ENCODE results near the gene GTF3C2.
"Not testable (repeated sequence)": the region's sequence is repeated elsewhere in the genome, so short reads cannot be mapped to it uniquely, and the experiment has no call there.

Gene GTF3C2

DNA sequence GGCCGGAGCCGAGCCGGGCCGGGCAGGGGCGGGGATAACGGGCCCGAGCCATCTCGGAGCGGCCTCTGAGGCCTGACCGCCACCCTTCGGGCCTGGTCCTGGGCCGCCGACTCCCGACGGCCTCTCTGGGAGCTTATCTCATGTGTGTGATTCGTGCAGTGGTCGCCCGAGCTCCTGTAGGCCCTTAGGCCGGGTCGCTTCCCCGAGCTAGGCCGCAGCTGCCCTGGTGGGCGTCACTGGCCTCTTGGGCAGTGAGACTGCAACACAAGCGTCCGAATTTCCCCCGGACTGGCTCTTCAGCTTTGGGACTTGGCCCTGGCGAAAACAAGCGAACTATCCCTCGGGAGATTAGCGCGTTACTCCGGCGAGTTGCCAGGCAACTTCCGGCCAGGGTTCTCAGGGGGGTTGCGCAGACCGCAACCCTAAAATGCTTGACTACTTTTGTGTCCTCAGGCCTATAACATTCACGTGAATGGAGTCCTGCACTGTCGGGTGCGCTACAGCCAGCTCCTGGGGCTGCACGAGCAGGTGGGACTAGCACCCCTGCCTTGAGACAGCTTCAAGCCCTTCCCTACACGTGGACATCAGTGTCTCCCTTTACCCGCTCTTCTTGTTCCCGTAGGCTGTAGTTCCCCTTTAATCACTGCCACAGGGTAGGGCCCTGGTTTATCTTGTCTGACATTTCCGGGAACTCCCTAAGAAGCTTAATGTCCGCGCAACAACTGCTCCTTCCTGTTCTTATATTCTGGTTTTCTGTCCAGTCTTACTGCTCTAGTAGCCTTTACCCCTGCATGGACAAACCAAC is 14.5 kb upstream of the GTF3C2 start:
- DNase-seq (ENCODE audit: low read depth, low spot score), result no peak

DNA sequence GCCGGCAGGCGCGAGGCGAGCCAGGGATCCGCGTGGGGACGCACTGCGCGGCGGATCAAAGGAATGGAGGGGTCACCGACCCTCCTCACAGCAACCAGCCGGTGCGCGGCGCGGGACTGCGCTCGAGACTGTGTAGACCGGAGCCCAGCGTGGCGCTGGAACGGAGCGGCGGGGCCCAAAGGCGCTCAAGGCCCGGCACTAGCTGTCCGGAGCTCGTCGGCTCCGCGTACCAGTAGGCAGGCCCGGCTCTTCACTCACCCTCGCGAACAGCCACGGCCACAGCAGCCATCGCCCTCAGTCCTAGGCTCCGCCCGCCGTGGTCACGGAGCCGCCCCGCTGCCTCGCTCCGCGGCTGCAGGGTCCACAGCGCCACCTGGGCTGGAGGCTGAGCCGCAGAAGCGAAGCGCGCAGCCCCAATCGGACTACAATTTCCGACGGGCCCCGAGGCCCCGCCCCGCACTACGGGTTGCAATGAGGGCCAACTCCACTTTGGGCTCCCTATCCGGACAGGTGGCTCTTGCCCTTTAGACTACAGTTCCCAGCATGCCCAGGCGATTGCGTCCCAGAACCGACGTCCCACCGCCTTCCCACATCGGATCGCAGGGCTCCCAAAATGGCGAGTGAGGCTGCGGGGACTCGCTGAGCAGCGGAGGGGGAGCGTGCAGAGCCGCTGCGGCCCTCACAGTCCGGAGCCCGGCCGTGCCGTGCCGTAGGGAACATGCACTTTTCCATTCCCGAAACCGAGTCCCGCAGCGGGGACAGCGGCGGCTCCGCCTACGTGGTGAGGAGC is 13.7 kb upstream of the GTF3C2 start, which contains the start of the genes EIF2B4 and SNX17:
Gene EIF2B4 (minus strand): TSS at position 313 of the 790 bp plus-strand sequence. CDS start 24 bp downstream, at position 289.
Gene SNX17 (plus strand): TSS at position 591 of the 790 bp plus-strand sequence. CDS start 128 bp downstream, at position 719.
- peak; percentile 98 for DNase-seq (ENCODE audit: low read depth, low spot score)

DNA sequence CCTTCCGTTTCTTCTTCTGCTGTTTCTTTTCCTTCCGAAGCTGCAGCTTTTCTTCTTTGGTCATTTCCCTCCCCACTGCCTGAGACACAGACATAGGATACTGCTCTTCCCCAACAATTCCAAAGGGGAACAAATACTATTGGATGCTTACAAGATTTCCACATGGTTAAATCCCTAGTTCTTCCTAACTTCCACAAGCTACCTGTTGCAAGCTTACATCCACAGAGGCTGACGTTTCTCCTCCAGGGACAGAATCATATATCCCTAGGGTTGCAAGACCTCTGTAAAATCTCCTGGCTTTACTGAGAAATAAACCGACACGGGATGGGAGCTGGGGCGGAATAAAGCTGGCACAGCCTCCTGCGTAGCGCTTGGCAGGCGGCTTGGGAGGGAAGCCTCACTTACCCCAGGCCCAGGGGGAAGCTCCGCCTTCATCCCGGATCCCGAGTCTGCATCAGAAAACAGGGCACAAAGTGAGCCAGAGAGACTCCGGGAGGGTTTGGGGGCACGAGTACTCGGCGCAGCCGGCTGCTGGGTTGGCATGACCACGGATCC is 13.0 kb upstream of the GTF3C2 start:
- no peak for DNase-seq (ENCODE audit: low read depth, low spot score)

DNA sequence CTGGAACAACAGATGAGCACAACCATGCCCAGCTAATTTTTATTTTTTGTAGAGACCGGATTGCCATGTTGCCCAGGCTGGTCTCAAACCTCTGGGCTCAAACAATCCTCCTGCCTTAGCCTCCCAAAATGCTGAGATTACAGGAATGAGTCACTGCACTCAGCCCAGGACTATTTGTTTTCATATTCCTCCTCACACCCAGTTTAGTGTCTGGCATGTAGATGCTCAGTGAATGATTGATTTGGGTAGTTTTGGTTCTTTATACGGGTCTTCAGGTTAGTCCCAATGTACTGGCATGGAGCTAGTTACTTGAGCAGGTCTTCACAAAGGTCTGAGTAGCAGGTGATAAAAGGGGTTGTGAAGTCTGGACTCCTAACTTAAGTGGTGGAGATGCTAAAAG is 7.4 kb upstream of the GTF3C2 start:
- no peak for DNase-seq (ENCODE audit: low read depth, low spot score)

DNA sequence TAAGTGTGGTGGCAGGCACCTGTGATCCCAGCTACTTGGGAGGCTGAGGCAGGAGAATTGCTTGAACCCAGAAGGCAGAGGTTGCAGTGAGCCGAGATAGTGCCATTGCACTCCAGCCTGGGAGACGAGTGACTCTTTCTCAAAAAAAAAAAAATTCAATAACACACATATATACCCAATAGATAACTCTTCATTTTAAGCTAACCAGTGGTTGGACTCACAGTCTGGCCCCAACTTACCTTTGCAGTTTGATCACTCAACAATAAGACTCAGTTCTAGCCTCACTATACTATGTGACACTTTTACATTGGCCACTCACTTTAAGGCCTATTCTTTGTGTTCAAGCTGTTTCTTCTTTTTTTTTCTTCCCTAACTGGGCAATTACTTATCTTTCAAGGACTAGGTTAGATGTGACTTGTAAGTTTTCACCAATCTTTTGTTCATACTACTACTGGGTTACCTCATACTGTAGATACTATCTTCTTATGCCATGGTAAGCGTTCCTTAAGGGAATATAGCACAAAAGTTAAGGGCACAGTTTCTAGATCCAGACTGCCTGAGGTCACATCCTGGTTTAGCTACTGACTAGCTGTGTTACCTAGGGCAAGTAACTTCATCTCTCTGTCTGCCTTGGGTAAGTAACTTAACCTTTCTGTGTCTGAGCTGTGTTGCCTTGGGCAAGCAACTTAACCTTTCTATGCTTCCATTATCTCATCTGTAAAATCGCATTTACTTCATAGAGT is 6.3 kb upstream of the GTF3C2 start:
- no peak for DNase-seq (ENCODE audit: low read depth, low spot score)

DNA sequence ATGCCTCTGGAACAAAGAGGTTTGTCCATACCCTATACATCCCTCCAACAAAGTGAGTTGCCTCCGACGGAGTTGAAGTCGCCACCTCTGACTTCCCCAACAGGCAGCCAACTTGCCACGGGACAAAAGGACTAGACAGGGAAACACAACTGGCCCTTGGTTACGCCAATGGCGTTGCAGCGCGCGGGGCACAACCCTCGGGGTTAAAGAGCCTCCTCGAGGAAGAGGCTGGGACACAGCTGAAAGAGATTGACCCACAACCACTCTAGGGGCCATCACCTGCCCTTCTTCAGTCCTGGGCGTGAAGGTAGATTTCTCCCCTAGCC is 545 bp downstream of the GTF3C2 start:
- DNase-seq (ENCODE audit: low read depth, low spot score), result no peak

DNA sequence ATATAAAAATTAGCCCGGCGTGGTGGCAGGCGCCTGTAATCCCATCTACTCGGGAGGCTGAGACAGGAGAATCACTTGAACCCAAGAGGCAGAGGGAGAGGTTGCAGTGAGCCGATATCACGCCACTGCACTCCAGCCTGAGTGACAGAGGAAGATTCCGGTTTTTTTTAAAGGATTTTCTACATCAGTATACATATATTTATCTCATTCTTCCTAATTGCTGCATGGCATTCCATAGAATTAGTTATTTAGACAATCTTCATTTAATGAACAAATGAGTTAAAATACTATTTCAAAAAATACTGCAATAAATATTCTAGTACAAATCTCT is 2.0 kb downstream of the GTF3C2 start:
- no peak for DNase-seq (ENCODE audit: low read depth, low spot score)

DNA sequence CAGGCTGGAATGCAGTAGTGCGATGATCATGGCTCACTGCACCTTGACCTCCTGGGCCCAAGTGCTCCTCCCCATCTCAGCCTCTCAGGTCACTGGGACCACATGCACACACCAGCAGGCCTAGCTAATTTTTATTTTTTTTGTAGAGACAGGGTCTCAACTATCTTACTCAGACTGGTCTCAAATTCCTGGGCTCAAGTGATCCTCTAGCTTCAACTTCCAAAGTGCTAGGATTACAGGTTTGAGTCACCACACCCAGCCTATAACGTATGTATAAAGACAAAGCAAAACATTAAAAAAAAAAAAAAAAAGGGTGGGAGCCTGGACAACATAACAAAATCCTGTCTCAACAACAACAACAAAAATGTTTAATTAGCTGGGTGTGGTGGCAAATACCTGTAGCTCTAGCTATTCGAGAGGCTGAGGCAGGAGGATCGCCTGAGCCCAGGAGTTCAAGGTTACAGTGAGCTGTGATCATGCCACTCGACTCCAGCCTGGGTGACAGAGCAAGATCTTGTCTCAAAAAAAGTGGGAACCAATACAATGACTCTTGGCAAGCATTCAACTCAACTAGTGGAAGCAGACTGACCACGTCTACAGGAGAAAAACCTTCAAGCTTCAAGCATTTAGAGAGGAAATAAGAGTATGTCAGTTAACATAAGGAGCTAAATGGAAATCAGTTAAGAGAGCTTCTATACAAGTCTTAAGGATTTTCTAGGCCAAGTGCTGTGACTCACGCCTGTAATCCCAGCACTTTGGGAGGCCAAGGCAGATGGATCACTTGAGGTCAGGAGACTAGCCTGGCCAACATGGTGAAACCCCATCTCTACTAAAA is 2.6 kb downstream of the GTF3C2 start:
- DNase-seq (ENCODE audit: low read depth, low spot score), result no peak

DNA sequence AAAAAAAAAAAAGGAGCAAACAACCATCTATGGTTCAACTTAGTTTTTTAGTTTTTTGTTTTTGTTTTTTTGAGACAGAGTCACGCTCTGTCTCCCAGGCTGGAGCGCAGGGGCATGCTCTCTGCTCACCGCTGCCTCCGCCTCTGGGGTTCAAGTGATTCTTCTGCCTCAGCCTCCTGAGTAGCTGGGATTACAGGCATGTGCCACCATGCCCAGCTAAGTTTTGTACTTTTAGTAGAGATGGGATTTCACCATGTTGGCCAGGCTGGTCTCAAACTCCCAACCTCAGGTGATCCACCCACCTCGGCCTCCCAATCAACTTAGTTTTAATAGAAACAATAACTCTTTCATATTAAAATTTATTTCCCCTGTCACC is 3.2 kb downstream of the GTF3C2 start:
- not testable (repeated sequence) for DNase-seq (ENCODE audit: low read depth, low spot score)

DNA sequence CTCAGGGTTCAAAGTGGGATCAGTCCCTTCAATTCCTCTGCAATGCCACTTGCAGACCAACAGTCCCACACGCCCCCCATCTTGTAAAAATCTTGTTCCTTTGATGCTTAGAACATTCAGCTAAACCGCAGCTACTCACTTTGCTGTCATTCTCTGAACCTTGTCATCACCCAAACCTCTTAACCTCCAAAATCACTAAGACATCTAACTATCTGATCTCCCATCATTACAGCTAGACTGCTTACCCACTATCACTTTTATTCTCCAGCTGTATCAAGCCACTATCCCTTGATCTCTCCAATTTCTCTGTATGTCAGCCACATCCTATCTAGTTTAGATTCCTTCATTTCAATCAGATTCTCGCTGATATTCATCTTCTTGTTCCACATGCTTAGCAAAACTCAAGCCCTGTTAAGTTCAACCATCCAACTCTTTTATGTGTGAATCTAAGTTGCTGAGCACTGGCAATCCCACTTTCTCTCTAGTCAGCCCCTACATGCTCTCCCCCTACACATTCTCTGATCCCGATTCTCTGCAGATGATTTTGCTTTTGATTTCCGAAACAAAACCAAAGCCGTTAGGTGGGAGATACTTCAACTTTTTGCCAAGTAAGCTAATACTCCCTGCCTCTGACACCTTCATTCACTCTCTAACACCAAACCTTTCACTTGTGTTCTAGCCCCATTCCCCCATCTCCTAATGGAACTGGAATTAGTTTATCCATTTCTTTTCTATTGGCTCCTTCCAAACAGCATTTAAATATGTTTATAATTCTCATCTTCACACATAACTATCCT is 4.6 kb downstream of the GTF3C2 start:
- DNase-seq (ENCODE audit: low read depth, low spot score), result no peak

DNA sequence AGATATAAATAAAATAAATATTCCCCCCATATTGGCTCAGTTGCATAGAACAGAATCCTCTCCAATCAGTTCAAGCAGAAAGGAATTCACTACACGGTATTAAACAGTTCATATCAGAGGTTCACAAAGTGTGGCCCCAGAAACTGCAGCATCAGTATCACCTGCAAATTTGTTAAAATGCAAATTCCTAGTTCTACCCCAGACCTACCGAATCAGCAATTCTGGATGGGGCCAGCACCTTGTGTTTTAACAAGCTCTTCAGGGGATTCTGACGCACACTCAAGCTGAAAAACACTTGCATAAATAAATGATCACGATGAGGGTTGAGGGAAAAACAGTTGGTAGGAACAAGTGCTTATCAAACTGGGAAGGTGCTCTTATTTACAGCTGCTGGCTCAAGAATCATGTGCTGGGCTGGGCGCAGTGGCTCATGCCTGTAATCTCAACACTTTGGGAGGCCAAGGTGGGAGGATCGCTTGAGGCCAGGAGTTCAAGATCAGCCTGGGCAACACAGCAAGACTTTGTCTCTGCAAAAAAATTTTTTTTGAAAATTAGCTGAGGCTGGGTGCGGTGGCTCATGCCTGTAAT is 6.4 kb downstream of the GTF3C2 start:
- DNase-seq (ENCODE audit: low read depth, low spot score), result no peak

DNA sequence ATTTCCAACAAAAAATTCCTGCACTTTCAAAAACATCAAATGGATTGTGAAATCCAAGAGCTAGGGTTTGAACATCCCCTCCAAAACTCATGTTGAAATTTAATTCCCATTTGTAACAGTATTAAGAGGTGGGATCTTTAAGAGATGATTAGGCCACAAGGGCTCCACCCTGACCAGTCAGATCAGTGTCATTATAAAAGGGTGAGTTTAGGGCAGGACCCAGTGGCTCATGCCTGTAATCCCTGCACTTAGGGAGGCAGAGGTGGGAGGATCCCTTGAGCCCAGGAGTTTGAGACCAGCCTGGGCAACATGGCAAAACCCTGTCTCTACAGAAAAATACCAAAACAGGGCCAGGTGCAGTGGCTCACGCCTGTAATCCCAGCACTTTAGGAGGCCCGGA is 8.9 kb downstream of the GTF3C2 start:
- DNase-seq (ENCODE audit: low read depth, low spot score), result no peak

DNA sequence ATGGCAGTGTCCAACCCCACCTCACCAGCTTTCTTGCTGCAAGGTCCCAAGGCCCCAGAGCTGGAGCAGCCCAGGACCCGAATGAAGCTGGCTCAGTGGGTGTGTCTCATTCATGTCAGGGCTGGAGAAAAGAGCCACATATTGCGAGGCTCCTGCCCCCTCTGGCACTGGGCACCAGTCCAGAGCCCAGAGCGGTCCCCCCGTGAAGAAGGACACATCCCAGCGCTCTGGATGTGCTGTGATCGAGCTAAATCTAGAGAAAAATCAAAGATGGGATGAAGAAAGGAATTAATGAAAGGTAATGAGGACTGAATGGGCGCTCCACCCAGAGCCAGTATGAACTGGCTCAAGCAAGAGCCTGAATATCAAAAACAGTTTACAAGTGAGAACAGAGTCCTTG is 20.4 kb downstream of the GTF3C2 start:
- no peak for DNase-seq (ENCODE audit: low read depth, low spot score)

DNA sequence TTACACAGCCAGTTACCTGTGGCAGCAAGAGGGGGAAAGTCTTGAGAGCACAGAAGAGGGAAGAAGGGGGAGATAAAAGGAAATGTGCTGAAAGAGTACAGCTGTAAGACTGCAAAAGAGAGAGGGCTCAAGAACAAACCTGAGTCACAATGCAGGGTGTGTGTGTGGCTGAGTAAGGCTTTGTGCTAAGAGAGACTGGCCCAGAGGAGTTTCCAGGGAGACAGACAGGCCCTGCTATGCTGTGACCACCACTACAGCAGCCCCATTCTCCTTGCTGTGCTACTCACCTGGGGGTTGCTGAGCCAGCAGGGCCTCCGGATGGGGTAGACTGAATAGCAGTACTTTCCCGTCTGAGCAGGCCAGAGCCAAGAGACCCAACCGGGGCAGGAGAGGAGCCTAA is 21.3 kb downstream of the GTF3C2 start:
- DNase-seq (ENCODE audit: low read depth, low spot score), result no peak

DNA sequence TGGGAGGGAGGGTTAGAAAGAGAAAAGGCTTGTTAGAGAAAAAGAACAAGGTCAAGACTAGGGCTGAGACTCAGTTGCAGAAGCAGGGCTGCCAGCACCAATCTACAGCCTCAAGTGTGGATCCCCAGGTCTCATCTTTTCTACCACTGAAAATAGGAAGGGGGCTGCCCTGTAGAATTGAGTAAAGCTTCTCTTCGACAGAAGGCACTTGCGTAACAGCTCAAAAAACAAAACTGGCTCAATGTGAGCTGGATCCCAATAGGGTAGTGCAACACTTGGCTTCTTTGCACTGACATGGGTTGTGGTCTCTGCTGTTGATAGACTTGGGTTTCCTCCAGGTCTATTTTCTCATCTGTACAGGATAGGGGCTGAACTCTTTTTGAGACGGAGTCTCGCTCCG is 31.8 kb downstream of the GTF3C2 start:
- no peak for DNase-seq (ENCODE audit: low read depth, low spot score)

DNA sequence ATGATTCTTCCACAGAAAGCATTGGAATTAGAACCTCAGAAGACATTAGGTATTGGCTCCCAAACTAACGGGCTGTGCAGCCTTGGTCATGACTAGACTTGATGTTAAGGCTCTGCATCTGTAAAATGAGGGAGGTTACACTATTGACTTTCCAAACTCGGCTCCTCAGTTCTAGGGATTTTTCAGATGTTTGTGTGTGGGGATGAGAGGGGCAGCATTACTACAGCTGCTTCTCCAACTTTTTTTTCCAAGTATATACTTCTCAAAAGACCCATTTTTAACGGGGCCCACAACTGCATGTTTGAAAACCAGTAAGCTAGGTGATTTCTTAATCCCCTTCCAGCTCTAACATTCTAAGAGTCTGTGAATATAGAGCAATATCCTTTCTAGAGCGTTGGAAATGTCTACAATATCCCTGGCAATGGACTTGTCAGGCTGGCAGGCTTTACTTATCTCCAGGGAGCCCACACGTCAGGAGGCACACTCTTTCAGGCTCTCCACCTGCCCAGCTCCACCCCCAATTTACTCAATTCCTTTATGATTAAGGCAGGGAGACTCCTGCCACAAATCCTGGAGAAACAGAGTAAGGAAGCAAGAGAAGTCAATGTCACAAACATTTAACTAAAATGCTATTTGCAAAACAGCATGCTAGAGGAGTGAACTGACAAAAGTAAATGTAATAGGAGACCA is 32.8 kb downstream of the GTF3C2 start:
- no peak for DNase-seq (ENCODE audit: low read depth, low spot score)

DNA sequence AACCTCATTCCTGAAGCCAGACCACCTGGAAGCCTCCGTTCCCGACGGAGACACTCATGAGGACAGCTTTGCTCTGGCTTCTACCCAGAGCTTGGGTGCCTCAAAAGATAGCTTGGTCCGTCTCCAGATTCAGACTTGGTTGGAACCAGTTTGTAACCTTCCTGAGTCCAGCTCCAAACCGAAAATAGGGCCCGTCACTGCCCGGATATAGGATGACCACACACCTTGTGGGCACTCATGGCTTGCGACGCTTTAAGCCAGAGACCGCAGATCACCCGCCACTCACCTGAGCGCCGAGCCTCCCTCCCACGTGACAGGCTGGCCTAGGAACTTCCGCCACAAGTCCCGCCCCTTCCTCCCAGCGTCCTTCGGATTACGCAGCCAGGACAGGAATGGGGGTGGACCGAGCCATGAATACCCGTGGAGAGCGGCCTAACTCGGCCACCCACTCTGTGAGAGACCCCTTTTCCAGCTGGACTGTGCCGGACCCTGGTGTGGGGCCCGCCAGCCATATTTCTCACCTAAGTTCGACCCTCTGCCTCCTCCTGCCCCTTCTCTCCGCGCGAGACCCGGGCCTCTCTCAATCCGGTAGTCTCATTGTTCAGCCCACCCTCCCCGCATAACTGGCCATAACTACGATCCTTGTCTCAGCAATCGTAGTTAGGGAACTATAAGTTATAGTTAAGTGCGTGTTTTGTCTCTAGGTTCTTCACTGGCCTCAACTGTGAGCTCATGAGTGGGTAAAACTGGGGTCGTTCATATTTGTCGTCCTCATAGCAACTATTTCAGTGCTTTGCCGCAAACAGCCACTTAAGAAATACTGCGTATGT is 33.6 kb downstream of the GTF3C2 start, which contains the start of gene MPV17:
Gene MPV17 (minus strand): TSS at position 332 of the 830 bp plus-strand sequence. CDS start 580 bp downstream, outside the sequence.
- peak; percentile 72 for DNase-seq (ENCODE audit: low read depth, low spot score)

DNA sequence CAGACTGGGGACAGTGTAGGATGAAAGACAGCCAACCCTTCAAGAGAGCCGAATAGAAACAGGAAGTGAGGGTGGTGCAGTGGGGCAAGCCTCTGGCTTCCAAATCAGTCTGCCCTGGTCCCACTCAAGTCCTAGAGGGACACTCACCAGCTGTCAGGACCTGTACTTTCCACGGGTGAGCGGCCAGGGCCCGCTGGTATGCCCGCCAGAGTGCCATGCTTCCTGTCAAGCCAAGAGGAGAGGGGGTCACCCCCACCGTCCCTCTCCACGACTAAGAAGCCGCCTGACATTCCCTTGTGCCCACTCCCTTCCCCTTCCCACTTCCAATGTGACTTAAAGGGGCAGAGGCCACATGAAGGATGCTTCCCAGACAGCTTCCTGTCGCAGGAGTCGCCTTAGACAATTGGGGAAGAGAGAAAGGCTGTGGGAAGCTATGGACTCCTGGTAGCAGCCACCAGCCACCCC is 34.2 kb downstream of the GTF3C2 start:
- no peak for DNase-seq (ENCODE audit: low read depth, low spot score)
